ENCODE data around the gene MLST8. TPM values are rescaled to one million over a fixed set of nuclear protein-coding genes. Genes with fewer than 3 reads are reported as not detected.

The MLST8 gene
- total RNA-seq, result 10 to 100 TPM; 70.0 to 70.7 TPM

GRCh38 chr16:2205104-2205966, at the start of gene MLST8:
Gene MLST8, plus strand, starts transcription at chr16:2205454. Its CDS starts 632 bp downstream, at chr16:2206086.
- peaks cover 17% of the 10 kb centered on the region for H3K4me1 Mint-ChIP-seq (ENCODE audit: low read depth)
- intact Hi-C loops (cut with micrococcal nuclease), result no loop called here
- ChIA-PET POLR2A (interaction anchor here (0.9 to 10.2 kb wide), 10 partner anchors 9 to 221 kb away, joined by 3 to 95 read pairs (median 7); partner anchors contain the start of genes CASKIN1, GFER, PGP and TRAF7), CTCF (interaction anchor here (1.3 to 2.0 kb wide), 4 partner anchors 9 to 64 kb away, joined by 3 to 11 read pairs (median 4); partner anchors contain the start of gene PGP)
- peak; percentile 85 for DNase-seq
- peak; percentile 92 for ATAC-seq
- no peaks in the 10 kb centered on the region for H3K27me3 Mint-ChIP-seq
- H3K9me3 Mint-ChIP-seq, result no peaks in the 10 kb centered on the region
- H3K36me3 Mint-ChIP-seq (ENCODE audit: low read depth), result peaks cover 27% of the 10 kb centered on the region
- H3K27ac Mint-ChIP-seq, result peak within 1 kb of the TSS; percentile 87
- peak within 1 kb of the TSS; percentile 88 for H3K4me3 Mint-ChIP-seq
- peak; percentile 32 for TF ChIP-seq CTCF (IDR thresholded peaks at IDR 0.05)

GRCh38 chr16:2155977-2156848, 49.0 kb upstream of the MLST8 start:
- intact Hi-C loops (cut with micrococcal nuclease), result no loop called here
- ATAC-seq (no peak), DNase-seq (no peak)
- Mint-ChIP-seq H3K4me3 (peak overlapping the region; percentile 86), H3K4me1 (ENCODE audit: low read depth) (peaks cover 28% of the 10 kb centered on the region), H3K27ac (peak overlapping the region; percentile 89), H3K36me3 (ENCODE audit: low read depth) (peaks cover 45% of the 10 kb centered on the region), H3K9me3 (no peaks in the 10 kb centered on the region), H3K27me3 (no peaks in the 10 kb centered on the region)
- POLR2A ChIA-PET, result interaction anchor here (0.6 to 7.3 kb wide), 37 partner anchors 7 to 383 kb away, joined by 3 to 95 read pairs (median 6); partner anchors contain the start of genes BRICD5, E4F1, ECI1 and EME2
- CTCF ChIA-PET, result interaction anchor here (0.7 to 3.6 kb wide), 7 partner anchors 16 to 192 kb away, joined by 3 to 25 read pairs (median 3); partner anchors contain the start of genes PGP, RPS2 and TSC2
- no peak for TF ChIP-seq CTCF (IDR thresholded peaks at IDR 0.05)

DNA sequence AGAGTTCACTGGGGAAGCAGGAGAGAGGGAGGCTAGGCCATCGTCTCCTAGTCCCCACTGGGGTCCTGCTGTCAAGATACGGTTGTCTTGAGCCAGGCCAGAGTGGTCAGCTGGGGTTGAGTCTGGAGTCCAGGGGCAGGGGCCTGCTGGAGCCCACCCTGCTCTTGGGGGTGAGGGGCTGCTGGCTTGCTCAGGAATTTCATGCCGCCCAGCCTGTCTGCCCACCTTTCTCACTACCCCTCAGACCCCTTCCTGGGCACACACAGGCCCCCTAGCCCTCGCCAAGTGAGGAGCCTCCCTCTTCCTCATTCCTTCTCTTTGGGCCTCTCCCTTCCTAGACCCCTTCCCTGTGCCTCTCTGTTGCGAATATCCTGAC, 48.4 kb upstream of the MLST8 start:
- ChIA-PET POLR2A (interaction anchor here (0.8 to 7.3 kb wide), 7 partner anchors 17 to 170 kb away, joined by 3 to 95 read pairs (median 21); partner anchors contain the start of genes BRICD5, GFER, MLST8 and SYNGR3), CTCF (interaction anchor here (2.0 to 3.6 kb wide), 2 partner anchors 16 to 38 kb away, joined by 7 to 25 read pairs; no protein-coding TSS in a partner anchor)
- peak overlapping the region; percentile 54 for H3K27ac Mint-ChIP-seq
- H3K4me3 Mint-ChIP-seq, result peak overlapping the region; percentile 86
- no peak for TF ChIP-seq CTCF (IDR thresholded peaks at IDR 0.05)
- DNase-seq, result no peak
- peaks cover 23% of the 10 kb centered on the region for H3K4me1 Mint-ChIP-seq (ENCODE audit: low read depth)
- intact Hi-C loops (cut with micrococcal nuclease), result no loop called here
- H3K36me3 Mint-ChIP-seq (ENCODE audit: low read depth), result peaks cover 40% of the 10 kb centered on the region
- H3K27me3 Mint-ChIP-seq, result no peaks in the 10 kb centered on the region
- ATAC-seq, result no peak
- H3K9me3 Mint-ChIP-seq, result no peaks in the 10 kb centered on the region

DNA sequence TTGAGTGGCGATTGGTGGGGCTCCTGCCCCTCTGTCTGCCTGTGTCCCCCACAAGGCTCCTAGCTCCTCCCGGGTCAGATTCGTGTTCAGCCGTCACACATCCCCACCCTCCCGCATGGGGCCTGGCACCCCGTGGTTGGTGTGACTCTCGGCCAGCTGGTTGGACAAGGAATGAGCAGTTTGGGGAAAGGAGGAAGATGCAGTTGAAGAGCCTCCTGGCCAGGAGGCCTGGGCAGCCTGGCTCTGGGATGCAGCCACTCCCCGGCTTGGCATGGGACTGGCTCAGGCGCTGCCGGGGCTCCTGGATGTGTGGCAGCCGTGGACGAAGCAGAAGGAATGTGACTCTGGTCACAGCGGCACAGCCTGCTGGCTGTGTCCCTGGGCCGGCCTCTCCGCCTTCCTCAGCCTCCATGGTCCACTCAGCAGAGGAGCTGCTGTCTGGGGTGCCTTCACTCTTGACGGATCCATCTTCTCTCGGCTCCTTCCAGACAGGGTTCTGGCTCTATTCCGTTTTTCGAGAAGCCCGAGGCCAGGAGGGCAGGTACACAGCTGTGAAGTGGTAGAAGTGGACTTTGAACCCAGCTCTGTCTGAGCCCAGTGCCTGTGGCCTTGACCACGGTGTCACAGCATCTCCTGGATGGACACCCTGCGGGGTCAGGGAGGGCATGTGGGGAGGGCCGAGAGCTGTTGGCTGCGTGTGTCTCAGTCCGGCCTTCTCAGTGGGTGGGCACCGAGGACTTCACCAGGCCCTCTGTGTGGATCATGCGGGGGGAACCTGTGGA, 47.6 kb upstream of the MLST8 start:
- ChIA-PET CTCF (interaction anchor here (2.0 kb wide), 1 partner anchor 37 kb away, joined by 7 read pairs; no protein-coding TSS in a partner anchor), POLR2A (interaction anchor here (0.7 to 7.3 kb wide), 3 partner anchors 50 to 101 kb away, joined by 3 to 95 read pairs (median 3); partner anchors contain the start of genes BRICD5 and MLST8)
- Mint-ChIP-seq H3K9me3 (no peaks in the 10 kb centered on the region), H3K36me3 (ENCODE audit: low read depth) (peaks cover 33% of the 10 kb centered on the region), H3K4me1 (ENCODE audit: low read depth) (peaks cover 22% of the 10 kb centered on the region), H3K27me3 (no peaks in the 10 kb centered on the region), H3K27ac (no peak overlapping the region), H3K4me3 (peak overlapping the region; percentile 86)
- intact Hi-C loops (cut with micrococcal nuclease), result no loop called here
- ATAC-seq (no peak), DNase-seq (no peak)
- TF ChIP-seq CTCF (IDR thresholded peaks at IDR 0.05), result no peak
